ENCODE measurements around the gene HSPBP1. TPM values are rescaled to one million over a fixed set of nuclear protein-coding genes. Genes with fewer than 3 reads are reported as not detected.

The HSPBP1 gene
- total and polyA plus RNA-seq, 9 of the 15 experiments (the other 6 are each of a cell fraction or from before 2014, with no cell fraction given) = 0.83 to 81.3 (median 21.8) TPM

- TF ChIP-seq CBX8 (IDR thresholded peaks at IDR 0.05; ENCODE audit: borderline replicate concordance, extremely low read depth, low read depth, low read length, poor library complexity, severe bottlenecking) (no peak), WHSC1 (IDR thresholded peaks at IDR 0.05; ENCODE audit: low read length) (no peak), HMG20B (CRISPR knock-in tag; IDR thresholded peaks at IDR 0.05) (peak; percentile 40; the same call in 1 of the 2 replicates), BCL6 (CRISPR knock-in tag; IDR thresholded peaks at IDR 0.05) (no peak), MYBL2 (IDR thresholded peaks at IDR 0.05; ENCODE audit: low read depth) (no peak), MYBL2 (CRISPR knock-in tag; IDR thresholded peaks at IDR 0.05; ENCODE audit: borderline replicate concordance) (no peak), ZNF41 (CRISPR knock-in tag; conservative IDR thresholded peaks at IDR 0.05) (no peak), ILF3 (IDR thresholded peaks at IDR 0.05; ENCODE audit: borderline replicate concordance) (no peak), EGR1 (conservative IDR thresholded peaks at IDR 0.05) (peak; percentile 51), TRIM24 (IDR thresholded peaks at IDR 0.05) (no peak; a peak in 1 of 4 replicates)
- TF ChIP-seq, protein P1, sequence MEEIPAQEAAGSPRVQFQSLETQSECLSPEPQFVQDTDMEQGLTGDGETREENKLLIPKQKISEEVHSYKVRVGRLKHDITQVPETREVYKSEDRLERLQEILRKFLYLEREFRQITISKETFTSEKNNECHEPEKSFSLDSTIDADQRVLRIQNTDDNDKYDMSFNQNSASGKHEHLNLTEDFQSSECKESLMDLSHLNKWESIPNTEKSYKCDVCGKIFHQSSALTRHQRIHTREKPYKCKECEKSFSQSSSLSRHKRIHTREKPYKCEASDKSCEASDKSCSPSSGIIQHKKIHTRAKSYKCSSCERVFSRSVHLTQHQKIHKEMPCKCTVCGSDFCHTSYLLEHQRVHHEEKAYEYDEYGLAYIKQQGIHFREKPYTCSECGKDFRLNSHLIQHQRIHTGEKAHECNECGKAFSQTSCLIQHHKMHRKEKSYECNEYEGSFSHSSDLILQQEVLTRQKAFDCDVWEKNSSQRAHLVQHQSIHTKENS (CRISPR knock-in tag; IDR thresholded peaks at IDR 0.05) = no peak
- TF ChIP-seq, protein P2, sequence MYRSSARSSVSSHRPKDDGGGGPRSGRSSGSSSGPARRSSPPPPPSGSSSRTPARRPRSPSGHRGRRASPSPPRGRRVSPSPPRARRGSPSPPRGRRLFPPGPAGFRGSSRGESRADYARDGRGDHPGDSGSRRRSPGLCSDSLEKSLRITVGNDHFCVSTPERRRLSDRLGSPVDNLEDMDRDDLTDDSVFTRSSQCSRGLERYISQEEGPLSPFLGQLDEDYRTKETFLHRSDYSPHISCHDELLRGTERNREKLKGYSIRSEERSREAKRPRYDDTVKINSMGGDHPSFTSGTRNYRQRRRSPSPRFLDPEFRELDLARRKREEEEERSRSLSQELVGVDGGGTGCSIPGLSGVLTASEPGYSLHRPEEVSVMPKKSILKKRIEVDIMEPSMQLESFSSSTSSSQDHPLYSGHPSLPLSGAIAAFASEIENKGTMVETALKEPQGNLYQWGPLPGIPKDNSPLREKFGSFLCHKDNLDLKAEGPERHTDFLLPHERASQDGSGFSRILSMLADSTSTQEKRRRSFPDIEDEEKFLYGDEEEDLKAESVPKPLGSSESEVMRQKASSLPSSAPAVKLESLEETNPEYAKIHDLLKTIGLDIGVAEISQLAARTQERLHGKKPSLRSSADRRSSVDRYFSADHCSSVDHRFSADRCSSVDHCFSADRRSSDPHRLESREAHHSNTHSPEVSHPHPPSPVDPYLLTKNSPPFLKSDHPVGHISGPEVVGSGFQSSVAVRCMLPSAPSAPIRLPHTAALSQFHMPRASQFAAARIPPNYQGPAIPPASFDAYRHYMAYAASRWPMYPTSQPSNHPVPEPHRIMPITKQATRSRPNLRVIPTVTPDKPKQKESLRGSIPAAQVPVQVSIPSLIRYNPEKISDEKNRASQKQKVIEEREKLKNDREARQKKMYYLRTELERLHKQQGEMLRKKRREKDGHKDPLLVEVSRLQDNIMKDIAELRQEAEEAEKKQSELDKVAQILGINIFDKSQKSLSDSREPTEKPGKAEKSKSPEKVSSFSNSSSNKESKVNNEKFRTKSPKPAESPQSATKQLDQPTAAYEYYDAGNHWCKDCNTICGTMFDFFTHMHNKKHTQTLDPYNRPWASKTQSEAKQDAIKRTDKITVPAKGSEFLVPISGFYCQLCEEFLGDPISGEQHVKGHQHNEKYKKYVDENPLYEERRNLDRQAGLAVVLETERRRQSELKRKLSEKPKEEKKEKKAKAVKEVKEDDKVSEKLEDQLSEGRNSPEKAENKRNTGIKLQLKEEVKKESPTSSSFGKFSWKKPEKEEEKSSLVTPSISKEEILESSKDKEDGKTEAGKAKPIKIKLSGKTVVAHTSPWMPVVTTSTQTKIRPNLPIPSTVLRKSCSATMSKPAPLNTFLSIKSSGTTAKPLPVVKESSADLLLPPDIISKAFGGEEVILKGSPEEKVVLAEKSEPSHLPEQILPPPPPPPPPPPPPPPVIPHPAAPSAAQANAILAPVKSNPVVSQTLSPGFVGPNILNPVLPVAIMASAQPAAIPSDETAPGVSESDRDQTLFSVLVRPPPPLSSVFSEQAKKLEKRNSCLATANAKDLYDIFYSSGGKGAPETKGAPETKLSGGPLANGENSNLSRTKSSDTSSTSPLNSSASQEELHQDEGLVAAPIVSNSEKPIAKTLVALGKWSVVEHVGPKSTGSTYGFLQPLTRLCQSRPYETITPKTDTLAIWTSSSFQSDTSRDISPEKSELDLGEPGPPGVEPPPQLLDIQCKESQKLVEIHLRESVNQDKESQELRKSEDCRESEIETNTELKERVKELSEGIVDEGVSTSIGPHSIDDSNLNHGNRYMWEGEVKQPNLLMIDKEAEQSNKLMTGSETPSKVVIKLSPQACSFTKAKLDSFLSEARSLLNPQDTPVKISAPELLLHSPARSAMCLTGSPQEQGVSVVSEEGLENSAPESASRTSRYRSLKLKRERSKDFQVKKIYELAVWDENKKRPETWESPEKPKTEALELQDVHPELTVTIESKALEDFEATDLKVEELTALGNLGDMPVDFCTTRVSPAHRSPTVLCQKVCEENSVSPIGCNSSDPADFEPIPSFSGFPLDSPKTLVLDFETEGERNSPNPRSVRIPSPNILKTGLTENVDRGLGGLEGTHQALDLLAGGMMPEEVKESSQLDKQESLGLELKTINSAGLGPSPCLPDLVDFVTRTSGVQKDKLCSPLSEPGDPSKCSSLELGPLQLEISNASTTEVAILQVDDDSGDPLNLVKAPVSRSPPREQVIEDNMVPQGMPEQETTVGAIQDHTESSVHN (IDR thresholded peaks at IDR 0.05; ENCODE audit: borderline replicate concordance in 1 of 2, low read depth in 1 of 2) = no peak; a peak in 1 of 4 replicates
- TF ChIP-seq, protein P3, sequence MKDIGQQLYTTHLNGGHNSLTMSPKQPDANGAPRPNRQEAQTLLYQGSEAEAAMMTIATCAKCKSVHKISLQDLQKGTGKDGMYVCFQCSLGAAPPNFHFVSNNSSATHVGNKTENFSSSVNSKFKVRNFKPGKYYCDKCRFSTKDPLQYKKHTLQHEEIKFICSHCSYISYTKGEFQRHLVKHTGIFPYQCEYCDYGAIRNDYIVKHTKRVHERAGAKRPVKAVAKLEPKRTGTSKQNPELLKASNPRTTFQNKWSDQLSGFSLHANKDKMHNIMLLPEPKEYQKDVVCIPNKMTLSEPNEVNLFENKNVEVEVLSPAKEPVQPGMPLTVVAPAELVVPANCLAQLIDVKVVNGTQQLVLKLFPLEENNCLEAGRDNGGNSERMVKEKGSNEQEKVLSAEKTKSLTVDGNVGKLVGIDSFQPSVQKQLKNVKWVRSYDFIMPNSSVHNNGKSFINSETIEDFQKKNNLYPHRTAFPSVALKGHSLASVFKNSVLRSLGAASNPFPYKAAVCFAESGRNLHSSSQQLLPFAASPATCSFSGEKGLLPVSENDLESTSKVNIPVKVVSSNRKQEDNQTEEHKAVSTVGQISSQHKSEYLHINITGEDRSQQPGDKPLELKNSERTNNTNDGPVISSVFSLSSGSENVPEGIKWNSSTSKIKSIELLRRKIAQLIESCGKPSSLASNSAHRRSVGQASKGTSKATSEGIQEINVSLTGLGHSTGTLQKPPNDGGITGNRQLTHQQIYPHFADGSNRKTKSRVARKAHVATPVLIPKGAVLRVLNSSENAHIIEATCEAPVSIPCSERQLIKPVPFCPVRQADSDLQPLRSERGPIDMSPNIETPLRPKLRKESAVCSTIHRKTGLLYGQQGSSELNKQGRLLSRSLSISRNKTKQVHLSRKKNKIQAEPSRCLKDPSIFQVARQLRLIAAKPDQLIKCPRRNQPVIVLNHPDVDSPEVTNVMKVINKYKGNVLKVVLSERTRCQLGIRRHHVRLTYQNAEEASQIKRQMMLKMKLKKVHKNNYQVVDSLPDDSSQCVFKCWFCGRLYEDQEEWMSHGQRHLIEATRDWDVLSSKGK (CRISPR knock-in tag; IDR thresholded peaks at IDR 0.05) = no peak
These were observed 63.3 kb downstream of the HSPBP1 start (continued) for GRCh38 chr19:55216461-55217198.
